Chondrocyte (in vitro differentiated cells): ENCODE results near the gene TMEM163. TPM values are rescaled to one million over a fixed set of nuclear protein-coding genes. Genes with fewer than 3 reads are reported as not detected.

Source experiments
- DNase-seq: peaks from one replicate; pipeline ENCODE4 v3.0.0; 2021; ENCODE audit warnings: mixed read lengths, low spot score
- H3K27ac Mint-ChIP-seq: one replicate; pipeline ENCODE4 v1.8.0; 2021; ENCODE audit warnings: mild to moderate bottlenecking, moderate library complexity, mixed read lengths; ENCODE audit not compliant: unreplicated experiment
- H3K27me3 Mint-ChIP-seq: 2 replicates; pipeline ENCODE4 v1.8.0; 2021; ENCODE audit warnings: low read depth, mixed read lengths
- H3K36me3 Mint-ChIP-seq: 2 replicates; pipeline ENCODE4 v1.8.0; 2021; ENCODE audit warnings: low read depth, mixed read lengths
- H3K4me1 Mint-ChIP-seq: 2 replicates; pipeline ENCODE4 v1.8.0; 2021; ENCODE audit warnings: low read depth, mild to moderate bottlenecking, mixed read lengths
- H3K4me3 Mint-ChIP-seq: one replicate; pipeline ENCODE4 v1.8.0; 2021; ENCODE audit warnings: mild to moderate bottlenecking, moderate library complexity, mixed read lengths; ENCODE audit not compliant: unreplicated experiment
- H3K9me3 Mint-ChIP-seq: 2 replicates; pipeline ENCODE4 v1.8.0; 2021; ENCODE audit warnings: low read depth, mixed read lengths
- CTCF ChIP-seq: fragments of 200-600 bp; sonication (generic); IDR thresholded peaks from 2 replicates; pipeline ENCODE4 v1.5.0; 2021; ENCODE audit warnings: antibody characterized with exemption, mild to moderate bottlenecking, moderate library complexity
- total RNA-seq: library from RNA; stranded (reverse); gene quantifications from 3 replicates; pipeline ENCODE4 v1.2.1, GENCODE V29; 2021

Gene TMEM163
- total RNA-seq, 1 donor from 2014 or later, result 0.07 TPM

GRCh38 chr2:134527381-134527780 lies 191.4 kb downstream of the TMEM163 start:
- H3K4me3 Mint-ChIP-seq, result no peak overlapping the region
- peaks cover 6% of the 10 kb centered on the region for H3K27me3 Mint-ChIP-seq
- DNase-seq, result no peak
- H3K27ac Mint-ChIP-seq, result no peak overlapping the region
- H3K9me3 Mint-ChIP-seq, result no peaks in the 10 kb centered on the region
- peaks cover 11% of the 10 kb centered on the region for H3K4me1 Mint-ChIP-seq
- no peak for TF ChIP-seq CTCF
- no peaks in the 10 kb centered on the region for H3K36me3 Mint-ChIP-seq

- no peaks in the 10 kb centered on the region for H3K9me3 Mint-ChIP-seq
- H3K4me1 Mint-ChIP-seq, result peaks cover 9% of the 10 kb centered on the region
- H3K36me3 Mint-ChIP-seq, result no peaks in the 10 kb centered on the region
- no peak overlapping the region for H3K27ac Mint-ChIP-seq
- DNase-seq, result no peak
- H3K4me3 Mint-ChIP-seq, result no peak overlapping the region
- TF ChIP-seq CTCF, result no peak
- H3K27me3 Mint-ChIP-seq, result peaks cover 13% of the 10 kb centered on the region
These were observed 196.0 kb downstream of the TMEM163 start for GRCh38 chr2:134522496-134523455.

- H3K27me3 Mint-ChIP-seq, result peaks cover 14% of the 10 kb centered on the region
- no peak for DNase-seq
- H3K9me3 Mint-ChIP-seq, result no peaks in the 10 kb centered on the region
- no peaks in the 10 kb centered on the region for H3K4me1 Mint-ChIP-seq
- H3K36me3 Mint-ChIP-seq, result no peaks in the 10 kb centered on the region
- no peak overlapping the region for H3K27ac Mint-ChIP-seq
- no peak for TF ChIP-seq CTCF
- H3K4me3 Mint-ChIP-seq, result no peak overlapping the region
These were observed 200.7 kb downstream of the TMEM163 start for GRCh38 chr2:134518101-134518500.

GRCh38 chr2:134515137-134515536 lies 203.7 kb downstream of the TMEM163 start:
- no peak for DNase-seq
- no peak overlapping the region for H3K27ac Mint-ChIP-seq
- H3K36me3 Mint-ChIP-seq, result no peaks in the 10 kb centered on the region
- no peak for TF ChIP-seq CTCF
- H3K4me1 Mint-ChIP-seq, result no peaks in the 10 kb centered on the region
- H3K4me3 Mint-ChIP-seq, result no peak overlapping the region
- peaks cover 9% of the 10 kb centered on the region for H3K27me3 Mint-ChIP-seq
- no peaks in the 10 kb centered on the region for H3K9me3 Mint-ChIP-seq

- TF ChIP-seq CTCF, result no peak
- no peaks in the 10 kb centered on the region for H3K9me3 Mint-ChIP-seq
- no peak for DNase-seq
- H3K4me3 Mint-ChIP-seq, result no peak overlapping the region
- H3K4me1 Mint-ChIP-seq, result no peaks in the 10 kb centered on the region
- no peaks in the 10 kb centered on the region for H3K36me3 Mint-ChIP-seq
- no peak overlapping the region for H3K27ac Mint-ChIP-seq
- H3K27me3 Mint-ChIP-seq, result peaks cover 5% of the 10 kb centered on the region
These were observed 205.4 kb downstream of the TMEM163 start for GRCh38 chr2:134513465-134513804.
